K562 (cell line): Measurements from ENCODE around the gene TMEM273. TPM values are rescaled to one million over a fixed set of nuclear protein-coding genes. Genes with fewer than 3 reads are reported as not detected.

Source experiments
- ETS2 ChIP-seq: IDR thresholded peaks from 2 replicates; pipeline ENCODE4 v1.6.1; 2016; ENCODE audit warnings: borderline replicate concordance, missing genetic modification characterization, mild to moderate bottlenecking, moderate library complexity, missing compliant biosample characterization; ENCODE audit not compliant: poor library complexity, severe bottlenecking
- EWSR1 ChIP-seq: fragments of 450-650 bp; IDR thresholded peaks from 2 replicates; pipeline ENCODE4 v1.6.1; 2018; ENCODE audit warnings: borderline replicate concordance, mild to moderate bottlenecking, low read depth, moderate library complexity; ENCODE audit not compliant: partially characterized antibody
- FOXA3 ChIP-seq, 2 experiments: fragments of 450-650 bp in 1 of 2; sonication (generic) in 1 of 2; formaldehyde crosslinking; IDR thresholded peaks in 1 of 2; conservative IDR thresholded peaks in 1 of 2; 2 replicates each; pipeline versions ENCODE4 v1.4.0 to v1.8.0; 2020 to 2022; ENCODE audit warnings: mild to moderate bottlenecking in 2 of 2, missing genetic modification reagents in 1 of 2
- FOXJ3 ChIP-seq: sonication (generic); formaldehyde crosslinking; IDR thresholded peaks from 2 replicates; pipeline ENCODE4 v1.4.0; 2020; ENCODE audit warnings: mild to moderate bottlenecking, missing genetic modification reagents
- HDGF ChIP-seq: fragments of 450-650 bp; IDR thresholded peaks from 2 replicates; pipeline ENCODE4 v1.6.1; 2016
- NCOR1 ChIP-seq: fragments of 450-650 bp; IDR thresholded peaks from 2 replicates; pipeline ENCODE4 v1.6.1; 2016; ENCODE audit warnings: mild to moderate bottlenecking, moderate library complexity
- NR4A1 ChIP-seq, 2 experiments: fragments of 250-450 bp in 1 of 2; fragments of 450-650 bp in 1 of 2; sonication (Bioruptor Pico) in 1 of 2; IDR thresholded peaks; 2 replicates each; pipeline versions ENCODE4 v1.4.0 to v1.6.1; 2016 to 2020; ENCODE audit warnings: mild to moderate bottlenecking in 2 of 2, missing compliant biosample characterization in 1 of 2, missing genetic modification characterization in 1 of 2, moderate library complexity in 1 of 2
- PCBP2 ChIP-seq: fragments of 200-400 bp; formaldehyde crosslinking; IDR thresholded peaks from 2 replicates; pipeline ENCODE4 v1.6.1; 2018; ENCODE audit warnings: low read length, low read depth, mild to moderate bottlenecking, moderate library complexity; ENCODE audit not compliant: poor library complexity, severe bottlenecking
- SMC3 ChIP-seq: conservative IDR thresholded peaks from 2 replicates; pipeline ENCODE4 v1.6.1; 2011; ENCODE audit warnings: low read depth, low read length, improper control_type of control experiment; ENCODE audit not compliant: insufficient read depth
- TAF9B ChIP-seq: fragments of 450-650 bp; IDR thresholded peaks from 2 replicates; pipeline ENCODE4 v1.6.1; 2018; ENCODE audit warnings: mild to moderate bottlenecking; ENCODE audit not compliant: partially characterized antibody
- THRB ChIP-seq: fragments of 450-650 bp; formaldehyde crosslinking; conservative IDR thresholded peaks from 2 replicates; pipeline ENCODE4 v1.4.0; 2022; ENCODE audit warnings: mild to moderate bottlenecking, missing genetic modification characterization
- U2AF1 ChIP-seq: fragments of 200-400 bp; formaldehyde crosslinking; optimal IDR thresholded peaks from 2 replicates; pipeline ENCODE3; 2017; ENCODE audit warnings: mild to moderate bottlenecking, low read depth, low read length, moderate library complexity
- ZNF263 ChIP-seq: sonication (generic); formaldehyde crosslinking; IDR thresholded peaks from 2 replicates; pipeline ENCODE4 v1.8.0; 2022; ENCODE audit warnings: mild to moderate bottlenecking, missing genetic modification reagents, borderline replicate concordance
- ZNF316 ChIP-seq: fragments of 450-650 bp; IDR thresholded peaks from 2 replicates; pipeline ENCODE4 v1.6.1; 2016
- ZNF436 ChIP-seq: fragments of 250-450, 450-650 bp; sonication (Bioruptor Pico); formaldehyde crosslinking; IDR thresholded peaks from 2 replicates; pipeline ENCODE4 v1.7.0; 2020; ENCODE audit warnings: mild to moderate bottlenecking
- ZNF695 ChIP-seq: fragments of 450-650 bp; formaldehyde crosslinking; IDR thresholded peaks from 2 replicates; pipeline ENCODE4 v1.4.0; 2020; ENCODE audit warnings: mild to moderate bottlenecking, moderate library complexity
- ZNF766 ChIP-seq: fragments of 200-800 bp; sonication (Bioruptor generic); conservative IDR thresholded peaks from 2 replicates; pipeline ENCODE4 v1.6.1; 2016; ENCODE audit warnings: missing genetic modification characterization, missing compliant biosample characterization
- polyA plus RNA-seq, 8 experiments: library from polyadenylated mRNA; depleted of rRNA in 4 of 8; stranded (reverse) in 5 of 8; unstranded in 3 of 8; fragments of >200 nt; fragmentation: Nextera tagmentation in 2 of 8; fragmentation: Illumina TruSeq in 1 of 8; extraction: Ambion mirVana in 2 of 8; extraction: Trizol in 1 of 8; gene quantifications; 2 replicates each; pipeline versions ENCODE4 v1.2.1 to v1.2.3, GENCODE V29; 2011 to 2014; ENCODE audit warnings: inconsistent platforms in 1 of 8, missing spikeins in 1 of 8
- total RNA-seq, 7 experiments: library from RNA; depleted of rRNA in 6 of 7; stranded (reverse); fragments of >200 nt in 6 of 7; fragmentation: Illumina TruSeq in 2 of 7; extraction: Trizol in 2 of 7; gene quantifications; 2 replicates each; pipeline versions ENCODE4 v1.2.1 to v1.2.3, GENCODE V29; 2011 to 2021; ENCODE audit warnings: low replicate concordance in 1 of 7
- TF ChIP-seq, protein P1 (sequence below): IDR thresholded peaks from 2 replicates; pipeline ENCODE4 v1.6.1; 2014; ENCODE audit warnings: antibody characterized with exemption
- TF ChIP-seq, protein P2 (sequence below), 3 experiments: IDR thresholded peaks in 2 of 3; conservative IDR thresholded peaks in 1 of 3; 2 replicates each; pipeline ENCODE4 v1.5.1; 2011 to 2012; ENCODE audit warnings: low read length in 3 of 3, mild to moderate bottlenecking in 3 of 3, control low read depth in 2 of 3, improper control_type of control experiment in 1 of 3, inconsistent platforms in 1 of 3, low read depth in 1 of 3, mixed read lengths in 1 of 3, moderate library complexity in 1 of 3; ENCODE audit not compliant: insufficient read depth in 2 of 3
- TF ChIP-seq, protein P3 (sequence below): fragments of 450-650 bp; formaldehyde crosslinking; IDR thresholded peaks from 2 replicates; pipeline ENCODE4 v1.4.0; 2020; ENCODE audit warnings: mild to moderate bottlenecking
- TF ChIP-seq, protein P4 (sequence below), 2 experiments: fragments of 450-650 bp in 1 of 2; sonication (generic) in 1 of 2; formaldehyde crosslinking; conservative IDR thresholded peaks; 2 replicates each; pipeline versions ENCODE4 v1.4.0 to v1.8.1; 2020 to 2022; ENCODE audit warnings: mild to moderate bottlenecking in 1 of 2, missing genetic modification reagents in 1 of 2

TMEM273 gene
- total and polyA plus RNA-seq, 9 of the 15 experiments (the other 6 are each of a cell fraction or from before 2014, with no cell fraction given): 39.2 to 131 (median 95.6) TPM

DNA sequence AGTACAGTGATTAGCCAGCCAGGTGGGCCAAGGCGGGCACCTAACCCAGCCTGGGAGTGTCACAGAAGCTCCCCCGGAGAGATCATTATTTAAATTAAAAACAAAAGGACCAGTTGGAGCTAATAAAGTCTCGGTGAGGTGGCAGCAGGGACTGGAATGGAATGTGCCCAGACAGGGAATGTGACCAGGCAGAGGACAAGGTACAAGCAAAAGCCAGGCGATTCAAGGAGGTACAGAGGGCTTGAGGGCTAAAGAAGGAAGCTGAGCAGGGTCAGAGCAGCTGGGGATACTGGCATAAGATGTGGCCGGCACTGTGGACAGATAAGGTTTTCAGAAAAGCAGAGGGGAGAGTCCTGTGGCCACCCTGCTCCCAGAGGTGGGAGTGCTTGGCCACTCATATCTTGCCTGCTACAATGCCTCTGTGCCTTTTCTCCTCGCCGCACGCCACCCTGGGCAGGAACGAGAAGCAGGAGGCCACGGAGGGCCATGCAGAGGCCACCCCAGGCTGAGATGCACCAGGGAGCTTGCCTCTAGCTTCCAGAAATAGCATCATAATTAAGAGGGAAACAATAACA lies 13.2 kb downstream of the TMEM273 start (continued):
- TF ChIP-seq, protein P1, sequence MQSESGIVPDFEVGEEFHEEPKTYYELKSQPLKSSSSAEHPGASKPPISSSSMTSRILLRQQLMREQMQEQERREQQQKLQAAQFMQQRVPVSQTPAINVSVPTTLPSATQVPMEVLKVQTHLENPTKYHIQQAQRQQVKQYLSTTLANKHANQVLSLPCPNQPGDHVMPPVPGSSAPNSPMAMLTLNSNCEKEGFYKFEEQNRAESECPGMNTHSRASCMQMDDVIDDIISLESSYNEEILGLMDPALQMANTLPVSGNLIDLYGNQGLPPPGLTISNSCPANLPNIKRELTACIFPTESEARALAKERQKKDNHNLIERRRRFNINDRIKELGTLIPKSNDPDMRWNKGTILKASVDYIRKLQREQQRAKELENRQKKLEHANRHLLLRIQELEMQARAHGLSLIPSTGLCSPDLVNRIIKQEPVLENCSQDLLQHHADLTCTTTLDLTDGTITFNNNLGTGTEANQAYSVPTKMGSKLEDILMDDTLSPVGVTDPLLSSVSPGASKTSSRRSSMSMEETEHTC: no peak
- no peak for TF ChIP-seq THRB (CRISPR knock-in tag)
- TF ChIP-seq ZNF695 (CRISPR knock-in tag): no peak
- TF ChIP-seq, protein P2, sequence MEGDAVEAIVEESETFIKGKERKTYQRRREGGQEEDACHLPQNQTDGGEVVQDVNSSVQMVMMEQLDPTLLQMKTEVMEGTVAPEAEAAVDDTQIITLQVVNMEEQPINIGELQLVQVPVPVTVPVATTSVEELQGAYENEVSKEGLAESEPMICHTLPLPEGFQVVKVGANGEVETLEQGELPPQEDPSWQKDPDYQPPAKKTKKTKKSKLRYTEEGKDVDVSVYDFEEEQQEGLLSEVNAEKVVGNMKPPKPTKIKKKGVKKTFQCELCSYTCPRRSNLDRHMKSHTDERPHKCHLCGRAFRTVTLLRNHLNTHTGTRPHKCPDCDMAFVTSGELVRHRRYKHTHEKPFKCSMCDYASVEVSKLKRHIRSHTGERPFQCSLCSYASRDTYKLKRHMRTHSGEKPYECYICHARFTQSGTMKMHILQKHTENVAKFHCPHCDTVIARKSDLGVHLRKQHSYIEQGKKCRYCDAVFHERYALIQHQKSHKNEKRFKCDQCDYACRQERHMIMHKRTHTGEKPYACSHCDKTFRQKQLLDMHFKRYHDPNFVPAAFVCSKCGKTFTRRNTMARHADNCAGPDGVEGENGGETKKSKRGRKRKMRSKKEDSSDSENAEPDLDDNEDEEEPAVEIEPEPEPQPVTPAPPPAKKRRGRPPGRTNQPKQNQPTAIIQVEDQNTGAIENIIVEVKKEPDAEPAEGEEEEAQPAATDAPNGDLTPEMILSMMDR (IDR thresholded peaks at IDR 0.05 in 2 of 3, conservative IDR thresholded peaks at IDR 0.05 in 1 of 3; ENCODE audit: insufficient read depth in 2 of 3, low read depth in 1 of 3, low read length in 3 of 3): no peak
- no peak for TF ChIP-seq EWSR1
- no peak for TF ChIP-seq PCBP2
- TF ChIP-seq FOXJ3: no peak
- TF ChIP-seq ZNF436: no peak
- TF ChIP-seq ETS2 (tag): no peak
- no peak for TF ChIP-seq NR4A1 (CRISPR knock-in tag; IDR thresholded peaks at IDR 0.05)
- no peak for TF ChIP-seq NR4A1 (tag; IDR thresholded peaks at IDR 0.05)
- no peak; the same call in 1 of the 2 replicates for TF ChIP-seq HDGF
- TF ChIP-seq ZNF263 (CRISPR knock-in tag): no peak
- TF ChIP-seq, protein P3, sequence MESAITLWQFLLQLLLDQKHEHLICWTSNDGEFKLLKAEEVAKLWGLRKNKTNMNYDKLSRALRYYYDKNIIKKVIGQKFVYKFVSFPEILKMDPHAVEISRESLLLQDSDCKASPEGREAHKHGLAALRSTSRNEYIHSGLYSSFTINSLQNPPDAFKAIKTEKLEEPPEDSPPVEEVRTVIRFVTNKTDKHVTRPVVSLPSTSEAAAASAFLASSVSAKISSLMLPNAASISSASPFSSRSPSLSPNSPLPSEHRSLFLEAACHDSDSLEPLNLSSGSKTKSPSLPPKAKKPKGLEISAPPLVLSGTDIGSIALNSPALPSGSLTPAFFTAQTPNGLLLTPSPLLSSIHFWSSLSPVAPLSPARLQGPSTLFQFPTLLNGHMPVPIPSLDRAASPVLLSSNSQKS (CRISPR knock-in tag): no peak
- TF ChIP-seq ZNF766 (CRISPR knock-in tag): peak; percentile 31; the same call in 1 of the 2 replicates
- TF ChIP-seq ZNF316: no peak
- no peak for TF ChIP-seq U2AF1
- no peak for TF ChIP-seq FOXA3 (CRISPR knock-in tag; conservative IDR thresholded peaks at IDR 0.05 in 1 of 2, IDR thresholded peaks at IDR 0.05 in 1 of 2)
- TF ChIP-seq SMC3: no peak
- TF ChIP-seq, protein P4, sequence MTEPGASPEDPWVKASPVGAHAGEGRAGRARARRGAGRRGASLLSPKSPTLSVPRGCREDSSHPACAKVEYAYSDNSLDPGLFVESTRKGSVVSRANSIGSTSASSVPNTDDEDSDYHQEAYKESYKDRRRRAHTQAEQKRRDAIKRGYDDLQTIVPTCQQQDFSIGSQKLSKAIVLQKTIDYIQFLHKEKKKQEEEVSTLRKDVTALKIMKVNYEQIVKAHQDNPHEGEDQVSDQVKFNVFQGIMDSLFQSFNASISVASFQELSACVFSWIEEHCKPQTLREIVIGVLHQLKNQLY (CRISPR knock-in tag; conservative IDR thresholded peaks at IDR 0.05): no peak
- no peak for TF ChIP-seq TAF9B
- TF ChIP-seq NCOR1: no peak
